Liver (tissue), 3 donors: ENCODE data around the gene KIF6.

Experiments used
- FOXA1 ChIP-seq: IDR thresholded peaks from 2 replicates; pipeline ENCODE4 v1.6.1; 2016; ENCODE audit warnings: antibody characterized with exemption
- GABPA ChIP-seq, 2 donors: IDR thresholded peaks in 1 of 2; conservative IDR thresholded peaks in 1 of 2; 2 replicates each; pipeline ENCODE4 v1.6.1; 2016; ENCODE audit warnings: antibody characterized with exemption in 2 of 2, mild to moderate bottlenecking in 1 of 2, moderate library complexity in 1 of 2
- SP1 ChIP-seq: IDR thresholded peaks from 2 replicates; pipeline ENCODE4 v1.6.1; 2018; ENCODE audit warnings: antibody characterized with exemption, mild to moderate bottlenecking
- TF ChIP-seq, protein P1 (sequence below): fragments of 150-350 bp; IDR thresholded peaks from 2 replicates; pipeline ENCODE4 v1.5.1; 2017; ENCODE audit warnings: improper control_type of control experiment, low read depth, low read length; ENCODE audit not compliant: missing input control
- donor health status: healthy.
- donor health status: healthy.

DNA sequence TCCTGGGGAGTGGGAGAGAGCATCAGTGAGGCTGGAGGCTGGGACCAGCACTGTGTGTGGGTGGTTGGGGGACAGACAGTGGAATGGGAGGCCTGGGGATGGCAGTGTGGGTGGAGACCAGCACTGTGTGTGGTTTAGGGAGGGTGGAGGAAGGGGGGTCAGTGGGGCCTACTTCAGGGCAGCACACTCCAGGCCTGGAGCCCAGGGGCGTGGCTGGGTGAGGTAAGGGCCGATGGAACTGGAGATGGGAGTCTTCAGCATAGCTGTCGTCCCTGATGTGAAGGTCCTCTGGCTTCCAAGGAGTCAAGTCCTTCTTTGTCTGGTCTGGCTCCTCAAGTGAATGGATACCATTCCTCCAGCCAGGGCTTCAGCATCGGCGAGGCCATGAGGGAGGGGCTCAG lies 429.6 kb downstream of the KIF6 start:
- TF ChIP-seq FOXA1 = no peak
- TF ChIP-seq, protein P1, sequence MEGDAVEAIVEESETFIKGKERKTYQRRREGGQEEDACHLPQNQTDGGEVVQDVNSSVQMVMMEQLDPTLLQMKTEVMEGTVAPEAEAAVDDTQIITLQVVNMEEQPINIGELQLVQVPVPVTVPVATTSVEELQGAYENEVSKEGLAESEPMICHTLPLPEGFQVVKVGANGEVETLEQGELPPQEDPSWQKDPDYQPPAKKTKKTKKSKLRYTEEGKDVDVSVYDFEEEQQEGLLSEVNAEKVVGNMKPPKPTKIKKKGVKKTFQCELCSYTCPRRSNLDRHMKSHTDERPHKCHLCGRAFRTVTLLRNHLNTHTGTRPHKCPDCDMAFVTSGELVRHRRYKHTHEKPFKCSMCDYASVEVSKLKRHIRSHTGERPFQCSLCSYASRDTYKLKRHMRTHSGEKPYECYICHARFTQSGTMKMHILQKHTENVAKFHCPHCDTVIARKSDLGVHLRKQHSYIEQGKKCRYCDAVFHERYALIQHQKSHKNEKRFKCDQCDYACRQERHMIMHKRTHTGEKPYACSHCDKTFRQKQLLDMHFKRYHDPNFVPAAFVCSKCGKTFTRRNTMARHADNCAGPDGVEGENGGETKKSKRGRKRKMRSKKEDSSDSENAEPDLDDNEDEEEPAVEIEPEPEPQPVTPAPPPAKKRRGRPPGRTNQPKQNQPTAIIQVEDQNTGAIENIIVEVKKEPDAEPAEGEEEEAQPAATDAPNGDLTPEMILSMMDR = no peak
- no peak for TF ChIP-seq SP1
- TF ChIP-seq GABPA (IDR thresholded peaks at IDR 0.05 in 1 of 2, conservative IDR thresholded peaks at IDR 0.05 in 1 of 2) = no peak
